ENCODE results near the gene MUSTN1. TPM values are rescaled to one million over a fixed set of nuclear protein-coding genes. Genes with fewer than 3 reads are reported as not detected.

MUSTN1 gene
- total and polyA plus RNA-seq, 2 of the 13 experiments (the other 11 are each of a cell fraction or from before 2014, with no cell fraction given) = 0.84 to 1.4 TPM

- TF ChIP-seq ZKSCAN8 (CRISPR knock-in tag; IDR thresholded peaks at IDR 0.05; ENCODE audit: borderline replicate concordance) (0 out of 2 replicates have a peak, but pooled peaks have one; percentile 34), RBFOX2 (IDR thresholded peaks at IDR 0.05; ENCODE audit: low read depth, low read length) (peak; percentile 46), CBX2 (IDR thresholded peaks at IDR 0.05; ENCODE audit: low read depth, low read length) (no peak), CBX2 (CRISPR knock-in tag; IDR thresholded peaks at IDR 0.05; ENCODE audit: low read depth) (no peak), PHF20 (CRISPR knock-in tag; IDR thresholded peaks at IDR 0.05) (no peak), NFKB2 (CRISPR knock-in tag; IDR thresholded peaks at IDR 0.05; ENCODE audit: borderline replicate concordance) (no peak), ZNF788 (CRISPR knock-in tag; IDR thresholded peaks at IDR 0.05; ENCODE audit: borderline replicate concordance) (0 out of 2 replicates have a peak, but pooled peaks have one; percentile 20), ZNF710 (CRISPR knock-in tag; IDR thresholded peaks at IDR 0.05; ENCODE audit: borderline replicate concordance) (0 out of 2 replicates have a peak, but pooled peaks have one; percentile 4), ETV5 (CRISPR knock-in tag; IDR thresholded peaks at IDR 0.05; ENCODE audit: borderline replicate concordance) (peak; percentile 78), ZNF205 (CRISPR knock-in tag; IDR thresholded peaks at IDR 0.05) (no peak), NBN (conservative IDR thresholded peaks at IDR 0.05) (no peak), ZNF83 (CRISPR knock-in tag; IDR thresholded peaks at IDR 0.05; ENCODE audit: borderline replicate concordance) (no peak), HNF1A (IDR thresholded peaks at IDR 0.05; ENCODE audit: low read depth) (no peak), HNF1A (CRISPR knock-in tag; IDR thresholded peaks at IDR 0.05; ENCODE audit: borderline replicate concordance) (no peak), BRCA1 (CRISPR knock-in tag; IDR thresholded peaks at IDR 0.05) (0 out of 2 replicates have a peak, but pooled peaks have one; percentile 21), ZBTB1 (CRISPR knock-in tag; IDR thresholded peaks at IDR 0.05; ENCODE audit: borderline replicate concordance) (no peak), ELF1 (CRISPR knock-in tag; IDR thresholded peaks at IDR 0.05) (no peak; the same call in 1 of the 2 replicates)
- TF ChIP-seq, protein P1, sequence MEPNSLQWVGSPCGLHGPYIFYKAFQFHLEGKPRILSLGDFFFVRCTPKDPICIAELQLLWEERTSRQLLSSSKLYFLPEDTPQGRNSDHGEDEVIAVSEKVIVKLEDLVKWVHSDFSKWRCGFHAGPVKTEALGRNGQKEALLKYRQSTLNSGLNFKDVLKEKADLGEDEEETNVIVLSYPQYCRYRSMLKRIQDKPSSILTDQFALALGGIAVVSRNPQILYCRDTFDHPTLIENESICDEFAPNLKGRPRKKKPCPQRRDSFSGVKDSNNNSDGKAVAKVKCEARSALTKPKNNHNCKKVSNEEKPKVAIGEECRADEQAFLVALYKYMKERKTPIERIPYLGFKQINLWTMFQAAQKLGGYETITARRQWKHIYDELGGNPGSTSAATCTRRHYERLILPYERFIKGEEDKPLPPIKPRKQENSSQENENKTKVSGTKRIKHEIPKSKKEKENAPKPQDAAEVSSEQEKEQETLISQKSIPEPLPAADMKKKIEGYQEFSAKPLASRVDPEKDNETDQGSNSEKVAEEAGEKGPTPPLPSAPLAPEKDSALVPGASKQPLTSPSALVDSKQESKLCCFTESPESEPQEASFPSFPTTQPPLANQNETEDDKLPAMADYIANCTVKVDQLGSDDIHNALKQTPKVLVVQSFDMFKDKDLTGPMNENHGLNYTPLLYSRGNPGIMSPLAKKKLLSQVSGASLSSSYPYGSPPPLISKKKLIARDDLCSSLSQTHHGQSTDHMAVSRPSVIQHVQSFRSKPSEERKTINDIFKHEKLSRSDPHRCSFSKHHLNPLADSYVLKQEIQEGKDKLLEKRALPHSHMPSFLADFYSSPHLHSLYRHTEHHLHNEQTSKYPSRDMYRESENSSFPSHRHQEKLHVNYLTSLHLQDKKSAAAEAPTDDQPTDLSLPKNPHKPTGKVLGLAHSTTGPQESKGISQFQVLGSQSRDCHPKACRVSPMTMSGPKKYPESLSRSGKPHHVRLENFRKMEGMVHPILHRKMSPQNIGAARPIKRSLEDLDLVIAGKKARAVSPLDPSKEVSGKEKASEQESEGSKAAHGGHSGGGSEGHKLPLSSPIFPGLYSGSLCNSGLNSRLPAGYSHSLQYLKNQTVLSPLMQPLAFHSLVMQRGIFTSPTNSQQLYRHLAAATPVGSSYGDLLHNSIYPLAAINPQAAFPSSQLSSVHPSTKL (CRISPR knock-in tag; IDR thresholded peaks at IDR 0.05) = peak; percentile 63; the same call in 1 of the 2 replicates
- TF ChIP-seq, protein P2, sequence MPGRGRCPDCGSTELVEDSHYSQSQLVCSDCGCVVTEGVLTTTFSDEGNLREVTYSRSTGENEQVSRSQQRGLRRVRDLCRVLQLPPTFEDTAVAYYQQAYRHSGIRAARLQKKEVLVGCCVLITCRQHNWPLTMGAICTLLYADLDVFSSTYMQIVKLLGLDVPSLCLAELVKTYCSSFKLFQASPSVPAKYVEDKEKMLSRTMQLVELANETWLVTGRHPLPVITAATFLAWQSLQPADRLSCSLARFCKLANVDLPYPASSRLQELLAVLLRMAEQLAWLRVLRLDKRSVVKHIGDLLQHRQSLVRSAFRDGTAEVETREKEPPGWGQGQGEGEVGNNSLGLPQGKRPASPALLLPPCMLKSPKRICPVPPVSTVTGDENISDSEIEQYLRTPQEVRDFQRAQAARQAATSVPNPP (CRISPR knock-in tag; IDR thresholded peaks at IDR 0.05) = no peak
Measured at GRCh38 chr3:52794612-52795099, 40.2 kb downstream of the MUSTN1 start, which contains the start of gene ITIH3 (continued).
